GM12874 (cell line): Measurements from ENCODE around the gene KHDC1L.

Experiments
- TF ChIP-seq, protein P1 (sequence below): IDR thresholded peaks from 2 replicates; pipeline ENCODE4 v1.5.1; 2011; ENCODE audit warnings: low read depth, mild to moderate bottlenecking, control low read depth, low read length, moderate library complexity; ENCODE audit not compliant: insufficient read depth

Gene KHDC1L

DNA sequence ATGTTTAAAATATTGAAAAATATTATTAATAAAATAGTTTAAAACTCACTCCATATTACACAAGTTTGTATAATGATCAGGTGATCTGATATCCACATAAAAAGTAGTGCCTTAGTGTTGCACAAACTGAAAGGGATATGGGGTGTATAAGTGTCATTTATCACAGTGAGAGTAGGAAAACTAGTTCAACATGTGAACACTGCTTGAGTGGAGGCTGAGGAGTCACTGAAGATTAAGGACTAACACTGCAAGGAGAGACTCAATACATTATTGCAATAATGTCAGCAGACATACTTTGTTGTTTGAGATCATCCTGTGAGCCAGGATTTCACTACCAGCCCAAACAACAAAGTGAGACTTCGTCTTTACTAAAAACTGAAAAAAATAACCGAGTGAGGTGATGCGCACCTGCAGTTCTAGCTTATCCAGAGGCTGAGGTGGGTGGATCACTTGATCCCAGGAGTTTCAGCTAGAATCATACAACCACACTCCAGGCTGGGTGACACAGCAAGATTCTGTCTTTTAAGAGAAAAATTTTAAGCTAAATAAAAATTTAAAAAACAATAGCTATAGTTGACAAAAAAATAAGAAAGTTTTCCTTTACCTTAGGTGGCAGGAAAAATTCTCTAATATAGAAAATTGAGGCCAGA, 2.4 kb upstream of the KHDC1L start:
- TF ChIP-seq, protein P1, sequence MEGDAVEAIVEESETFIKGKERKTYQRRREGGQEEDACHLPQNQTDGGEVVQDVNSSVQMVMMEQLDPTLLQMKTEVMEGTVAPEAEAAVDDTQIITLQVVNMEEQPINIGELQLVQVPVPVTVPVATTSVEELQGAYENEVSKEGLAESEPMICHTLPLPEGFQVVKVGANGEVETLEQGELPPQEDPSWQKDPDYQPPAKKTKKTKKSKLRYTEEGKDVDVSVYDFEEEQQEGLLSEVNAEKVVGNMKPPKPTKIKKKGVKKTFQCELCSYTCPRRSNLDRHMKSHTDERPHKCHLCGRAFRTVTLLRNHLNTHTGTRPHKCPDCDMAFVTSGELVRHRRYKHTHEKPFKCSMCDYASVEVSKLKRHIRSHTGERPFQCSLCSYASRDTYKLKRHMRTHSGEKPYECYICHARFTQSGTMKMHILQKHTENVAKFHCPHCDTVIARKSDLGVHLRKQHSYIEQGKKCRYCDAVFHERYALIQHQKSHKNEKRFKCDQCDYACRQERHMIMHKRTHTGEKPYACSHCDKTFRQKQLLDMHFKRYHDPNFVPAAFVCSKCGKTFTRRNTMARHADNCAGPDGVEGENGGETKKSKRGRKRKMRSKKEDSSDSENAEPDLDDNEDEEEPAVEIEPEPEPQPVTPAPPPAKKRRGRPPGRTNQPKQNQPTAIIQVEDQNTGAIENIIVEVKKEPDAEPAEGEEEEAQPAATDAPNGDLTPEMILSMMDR, result no peak

DNA sequence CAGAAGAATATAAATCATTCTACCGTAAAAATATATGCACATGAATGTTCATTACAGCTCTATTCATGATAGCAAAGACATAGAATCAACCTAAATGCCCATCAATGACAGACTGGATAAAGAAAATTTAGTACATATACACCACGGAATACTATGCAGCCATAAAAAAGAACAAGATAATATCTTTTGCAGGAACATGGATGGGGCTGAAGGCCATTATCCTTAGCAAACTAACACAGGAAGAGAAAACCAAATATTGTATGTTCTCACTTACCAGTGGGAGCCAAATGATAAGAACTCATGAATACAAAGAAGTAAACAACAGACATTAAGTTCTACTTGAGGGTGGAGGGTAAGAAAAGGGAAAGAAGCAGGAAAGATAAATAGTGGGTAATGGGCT, 8.4 kb downstream of the KHDC1L start:
- TF ChIP-seq, protein P1, result no peak

DNA sequence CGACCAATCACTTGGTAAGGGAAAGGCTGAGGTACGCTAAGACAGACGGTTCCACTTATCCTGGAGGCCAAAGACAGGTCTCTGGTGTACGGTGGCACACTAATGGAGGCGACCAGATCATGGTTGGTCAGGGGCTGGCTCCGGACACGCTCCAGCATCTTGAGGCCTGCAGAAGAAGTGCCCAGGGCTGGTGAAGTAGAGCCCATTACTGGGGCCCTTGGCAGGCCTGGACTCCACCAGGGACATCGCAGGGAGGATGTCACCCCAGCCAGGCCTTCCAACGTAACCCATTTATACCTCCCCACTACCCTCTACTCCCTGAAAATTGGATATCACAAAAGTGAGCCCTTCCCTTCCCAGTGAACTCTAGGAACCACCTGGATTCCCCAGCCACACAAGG, 16.2 kb downstream of the KHDC1L start:
- TF ChIP-seq, protein P1, result no peak

DNA sequence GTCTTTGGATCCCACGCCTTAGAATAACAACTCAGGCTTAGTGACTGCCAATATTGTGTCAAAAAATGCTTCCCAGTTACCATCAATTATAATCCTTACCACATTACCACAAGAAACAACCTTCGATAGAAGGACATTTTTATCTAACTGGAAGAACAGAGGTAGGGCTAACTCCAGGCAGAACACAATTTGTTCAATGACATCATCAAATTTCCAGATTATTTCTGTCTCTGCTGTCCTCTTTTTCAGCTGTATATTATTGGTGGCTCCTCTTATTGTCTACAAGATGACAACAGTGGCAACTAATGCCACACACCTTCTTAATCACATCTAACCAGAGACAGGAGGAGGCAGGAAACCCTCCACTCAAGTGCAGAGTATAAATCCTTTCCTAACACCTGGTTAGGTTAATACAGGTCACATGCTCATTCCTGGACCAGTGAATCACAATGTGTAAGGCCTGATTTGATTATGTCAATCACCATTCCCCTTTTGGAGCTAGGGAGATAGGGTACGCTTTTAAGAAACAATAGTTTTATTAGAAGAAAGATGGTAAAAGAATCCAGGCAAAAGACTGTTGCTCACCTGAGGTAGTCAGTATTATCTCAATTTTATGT, 18.0 kb downstream of the KHDC1L start:
- TF ChIP-seq, protein P1, result no peak

DNA sequence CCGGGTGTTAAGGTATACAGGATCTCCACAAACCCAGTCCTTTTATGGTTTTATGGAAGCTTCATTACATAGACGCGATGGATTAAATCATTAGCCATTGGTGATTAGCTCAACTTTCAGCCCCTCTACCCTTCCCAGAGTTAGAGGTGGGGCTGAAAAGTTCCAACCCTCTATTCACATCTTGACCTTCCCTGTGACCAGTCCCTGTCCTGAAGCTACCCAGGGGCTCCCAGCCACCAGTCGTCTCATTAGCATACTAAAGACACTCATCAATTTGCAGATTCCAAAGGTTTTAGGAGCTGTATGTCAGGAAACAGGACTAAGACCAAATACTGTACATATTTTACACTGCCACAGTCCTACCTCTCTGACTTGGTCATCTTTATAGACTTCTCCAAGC, 21.0 kb downstream of the KHDC1L start:
- TF ChIP-seq, protein P1, result no peak

DNA sequence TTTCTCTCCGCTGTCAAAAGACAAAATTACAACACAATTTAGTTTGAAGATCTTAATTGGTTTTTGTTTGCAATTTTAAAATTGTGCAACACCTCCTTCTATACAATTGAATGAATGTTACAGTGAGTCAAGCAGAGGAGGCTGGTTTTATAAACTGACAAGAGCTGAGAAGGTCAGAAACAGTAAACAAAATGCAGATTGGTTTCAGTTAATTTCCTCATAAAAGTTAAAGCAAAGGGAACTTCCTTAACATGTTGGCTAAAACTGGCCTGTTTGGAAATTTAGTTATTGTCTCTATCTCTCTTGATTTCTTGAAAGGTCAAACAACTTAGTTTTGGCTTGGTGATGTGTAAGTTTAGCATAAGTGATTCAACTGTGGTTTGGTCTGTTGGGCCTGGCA, 22.2 kb downstream of the KHDC1L start:
- TF ChIP-seq, protein P1, result no peak

DNA sequence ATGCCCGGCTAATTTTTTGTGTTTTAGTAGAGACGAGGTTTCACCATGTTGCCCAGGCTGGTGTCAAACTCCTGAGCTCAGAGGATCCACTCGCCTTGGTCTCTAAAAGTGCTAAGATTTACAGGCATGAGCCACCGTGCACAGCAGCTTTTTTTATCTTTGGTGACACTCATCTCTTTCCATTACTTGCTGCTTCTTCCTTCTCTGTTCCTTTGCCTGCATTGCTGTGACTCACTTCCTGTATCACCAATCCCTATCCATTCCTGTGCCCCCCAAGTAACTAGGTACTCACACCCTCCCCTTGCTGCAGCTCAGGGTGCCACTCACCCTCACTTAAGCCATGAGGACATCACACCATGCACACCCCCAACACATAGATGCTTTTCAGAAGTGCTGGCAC, 24.6 kb downstream of the KHDC1L start:
- TF ChIP-seq, protein P1, result no peak
